HUDEP-2 (cell line): ENCODE results near the gene LTA4H.
"Not testable (repeated sequence)": the region's sequence is repeated elsewhere in the genome, so short reads cannot be mapped to it uniquely, and the experiment has no call there.

ENCODE experiments used
- DNase-seq, 76 experiments: peaks; one replicate each; lab custom pipeline; 2025; ENCODE audit not compliant: unreplicated experiment in 76 of 76; lab: John Stamatoyannopoulos, UW

The LTA4H gene

DNA sequence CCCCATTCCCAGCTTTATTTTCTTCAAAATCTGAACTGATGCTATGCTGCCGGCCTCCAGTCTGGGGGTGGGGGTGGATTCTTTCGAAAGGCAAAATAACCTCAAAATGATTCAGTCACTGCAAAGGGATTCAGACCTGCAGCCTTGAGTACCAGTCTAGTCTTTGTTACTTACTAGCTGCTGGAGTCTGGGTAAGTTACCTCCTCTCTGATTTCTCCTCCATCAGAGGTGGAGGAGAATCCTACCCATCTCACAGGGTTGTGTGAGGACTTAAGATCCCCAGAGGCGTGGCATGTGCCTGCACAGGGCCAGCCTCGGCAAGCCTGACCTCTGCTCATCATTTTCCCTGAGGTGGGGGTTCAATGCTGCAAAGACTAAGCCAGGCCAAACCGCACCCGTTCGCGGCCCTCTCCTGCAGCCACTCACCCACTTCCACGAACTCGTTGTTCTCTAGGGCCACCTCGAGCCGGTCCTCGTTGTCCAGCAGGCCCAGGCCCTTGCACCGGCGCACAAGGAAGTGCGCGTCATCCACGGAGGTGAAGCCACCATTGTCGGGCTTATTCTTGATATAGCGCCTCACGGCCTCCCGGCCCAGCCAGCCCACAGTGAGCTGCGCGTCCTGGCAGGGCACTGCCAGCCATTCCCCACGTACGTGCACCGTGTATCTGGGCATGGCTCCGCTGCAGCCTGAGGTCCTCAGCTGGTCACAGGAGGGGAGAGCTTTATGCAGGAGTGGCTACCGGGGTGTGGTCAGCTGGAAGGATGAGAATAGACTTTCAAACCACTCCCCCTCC, 40.0 kb downstream of the LTA4H start:
- DNase-seq, result no peak

DNA sequence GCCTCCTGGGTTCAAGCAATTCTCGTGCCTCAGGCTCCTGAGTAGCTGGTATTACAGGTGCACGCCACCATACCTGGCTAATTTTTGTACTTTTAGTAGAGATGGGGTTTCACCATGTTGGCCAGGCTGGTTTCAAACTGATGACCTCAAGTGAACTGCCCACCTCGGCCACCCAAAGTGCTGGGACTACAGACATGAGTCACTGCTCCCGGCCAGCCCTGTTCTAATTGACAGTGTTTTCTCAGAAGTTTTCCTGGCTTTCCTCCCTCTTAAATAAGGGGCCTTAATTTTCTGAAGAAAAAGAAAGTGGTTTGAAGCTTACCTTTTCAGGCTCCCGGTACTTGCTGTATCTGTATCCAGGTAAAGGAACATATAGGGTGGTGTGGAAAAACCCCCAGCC, 40.9 kb downstream of the LTA4H start:
- DNase-seq, result no peak

DNA sequence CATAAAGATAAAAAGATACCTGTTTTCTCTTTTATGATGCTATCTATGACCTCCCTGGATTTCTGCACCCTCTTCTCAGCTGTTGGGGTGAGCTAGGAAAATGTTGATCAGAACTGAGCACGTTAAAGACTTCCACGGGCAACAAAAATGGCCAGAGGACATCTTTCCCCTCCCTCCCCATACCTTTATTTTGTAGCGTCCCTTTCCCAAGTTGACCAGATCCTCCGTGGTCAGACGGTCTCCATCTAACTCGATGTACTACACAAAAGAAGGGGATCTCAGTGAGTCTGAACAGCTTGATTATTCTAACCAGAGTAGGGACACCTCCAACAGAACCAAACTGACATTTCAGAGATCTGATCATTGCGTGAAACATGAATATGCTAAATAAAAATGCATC, 41.5 kb downstream of the LTA4H start:
- no peak for DNase-seq

DNA sequence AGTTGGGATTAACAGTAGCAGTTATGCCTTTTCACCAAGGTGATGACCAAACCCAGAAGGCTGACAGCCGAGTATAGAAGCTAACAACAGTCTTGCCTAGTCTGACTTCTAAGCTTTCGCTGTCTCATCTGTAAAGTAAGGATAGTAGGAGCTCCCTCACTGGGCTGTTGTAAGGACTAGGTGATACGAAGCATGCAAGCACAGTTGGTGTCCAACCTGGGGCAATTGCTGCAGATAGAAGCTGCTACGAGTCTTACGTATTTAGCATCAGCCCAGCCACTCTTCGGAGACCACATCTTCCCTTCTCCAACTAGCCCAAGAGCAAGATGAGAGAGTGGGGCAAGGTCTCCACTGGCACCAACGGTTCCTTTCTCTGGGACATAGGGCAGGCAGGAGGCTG, 45.3 kb downstream of the LTA4H start:
- no peak for DNase-seq

DNA sequence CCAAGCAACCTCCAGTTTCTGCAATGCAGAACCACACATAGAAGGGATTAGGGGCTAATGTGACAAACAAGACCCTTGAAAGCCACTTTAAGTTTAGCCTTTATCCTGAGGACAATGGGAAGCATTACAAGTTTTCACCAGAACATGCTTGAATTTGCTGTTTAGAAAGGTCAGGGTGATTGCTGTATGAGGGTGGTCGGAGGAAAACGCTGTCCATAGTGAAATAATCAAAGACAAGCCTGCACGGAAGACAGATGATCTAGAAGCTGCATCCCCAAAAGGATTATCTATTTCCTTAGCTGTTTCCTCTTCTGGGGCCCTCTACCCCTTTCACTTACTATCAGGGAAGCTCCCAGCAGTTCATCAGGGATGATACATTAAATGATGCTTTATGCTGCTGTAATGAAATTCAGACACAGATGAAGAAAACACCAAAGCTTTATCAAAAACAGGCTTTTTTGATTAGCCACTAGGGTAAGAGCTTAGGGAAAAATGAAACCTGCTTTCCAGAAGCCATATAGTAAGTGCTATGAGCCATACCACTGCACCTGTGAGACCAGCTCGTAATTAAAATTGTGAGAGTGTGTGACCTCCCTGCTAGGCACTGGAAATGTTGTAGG, 45.8 kb downstream of the LTA4H start:
- no peak for DNase-seq

DNA sequence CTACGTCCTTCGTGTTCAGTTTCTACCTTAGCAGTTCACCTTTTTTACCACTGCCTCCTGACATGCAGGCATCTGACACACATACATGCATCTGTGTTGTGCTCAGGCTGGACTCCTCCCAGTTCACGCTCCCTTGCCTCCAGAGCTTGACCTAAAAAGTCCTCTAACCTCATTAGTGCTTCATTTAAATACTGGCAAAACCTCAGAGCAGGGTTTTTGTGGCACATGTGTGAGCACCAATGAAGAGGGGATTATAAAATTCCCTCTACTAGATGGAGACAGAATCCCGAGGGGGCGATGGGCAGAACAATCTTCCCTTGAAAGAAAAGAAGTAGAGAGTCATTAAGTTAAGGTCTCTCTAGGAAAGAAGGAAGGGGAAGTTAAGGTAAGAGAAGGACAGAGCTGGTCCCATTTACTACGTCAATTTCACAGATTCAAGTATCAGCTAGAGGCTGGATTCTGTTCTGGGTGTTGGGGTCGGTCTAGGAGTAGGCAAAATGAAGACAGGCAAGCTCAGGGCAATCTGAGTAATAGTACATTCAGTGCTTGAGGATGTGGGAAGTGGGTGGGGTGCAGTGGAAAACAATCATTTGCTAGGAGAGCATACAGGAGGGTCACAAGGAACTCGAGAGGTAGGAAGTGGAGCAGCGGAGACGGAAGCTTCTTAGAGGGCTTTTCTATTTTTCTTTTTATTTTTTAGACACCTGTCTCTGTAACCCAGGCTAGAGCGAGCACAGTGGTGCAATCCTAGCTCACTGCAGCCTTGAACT, 46.7 kb downstream of the LTA4H start:
- no peak for DNase-seq

DNA sequence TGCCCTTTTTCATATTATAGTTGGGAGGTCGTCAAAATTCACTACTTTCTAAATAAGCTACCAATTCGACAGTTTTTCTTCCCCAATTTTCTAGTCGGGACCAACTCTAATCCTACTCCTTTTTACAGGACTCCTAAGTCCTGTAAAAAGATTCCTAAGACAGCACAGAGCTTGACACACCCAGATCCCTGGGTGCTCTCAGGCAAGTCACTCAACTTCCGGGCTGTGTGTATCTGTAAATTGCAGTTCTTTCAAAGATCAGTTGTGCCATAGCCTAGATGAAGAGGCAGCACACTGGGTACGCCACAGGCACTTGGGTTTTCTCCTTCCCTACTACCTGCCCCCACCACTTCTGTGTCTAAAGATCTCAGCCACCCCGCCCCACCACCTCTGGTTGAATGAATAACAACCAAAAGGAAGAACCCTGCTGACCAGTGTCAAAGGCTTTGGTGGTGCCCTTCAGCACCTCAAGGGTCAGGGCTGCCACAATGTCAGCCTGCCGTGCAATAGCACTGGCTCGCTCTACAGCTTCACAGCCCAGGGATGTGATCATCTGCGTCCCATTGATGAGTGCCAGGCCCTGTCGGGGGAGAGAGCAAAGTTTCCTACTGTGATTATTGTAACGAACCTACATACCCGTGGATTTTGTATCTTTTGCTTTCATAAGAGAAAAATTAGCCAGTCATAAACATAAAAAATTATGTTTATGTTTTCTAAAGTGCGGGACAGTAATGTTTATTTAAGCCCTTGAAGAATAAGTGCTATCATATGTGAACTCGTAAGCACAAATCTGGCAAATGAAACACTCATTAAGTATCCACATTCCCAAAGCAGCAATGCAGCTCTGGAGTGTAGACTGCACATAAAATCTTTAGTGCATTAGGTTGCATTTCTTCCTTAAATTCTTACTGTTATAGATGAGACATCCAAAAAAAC, 48.5 kb downstream of the LTA4H start:
- DNase-seq, result no peak

DNA sequence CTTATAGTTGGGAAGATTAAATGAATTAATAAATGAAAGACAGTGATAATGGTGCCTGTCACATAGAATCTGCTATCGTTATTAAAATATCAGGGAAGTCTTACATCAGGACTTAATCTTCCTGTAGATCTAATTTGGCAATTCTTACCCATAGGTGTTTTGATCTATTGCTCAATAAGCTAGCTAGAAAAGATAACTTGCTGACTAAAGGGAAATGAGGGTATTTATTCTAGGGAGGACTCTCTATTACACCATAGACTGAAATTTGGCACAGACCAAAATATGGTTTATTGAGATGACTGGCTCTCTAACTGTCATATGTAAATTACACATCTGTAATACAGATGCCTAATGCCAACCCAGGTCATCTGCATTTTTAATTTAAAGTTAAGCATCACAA, 50.7 kb downstream of the LTA4H start:
- DNase-seq, result no peak

DNA sequence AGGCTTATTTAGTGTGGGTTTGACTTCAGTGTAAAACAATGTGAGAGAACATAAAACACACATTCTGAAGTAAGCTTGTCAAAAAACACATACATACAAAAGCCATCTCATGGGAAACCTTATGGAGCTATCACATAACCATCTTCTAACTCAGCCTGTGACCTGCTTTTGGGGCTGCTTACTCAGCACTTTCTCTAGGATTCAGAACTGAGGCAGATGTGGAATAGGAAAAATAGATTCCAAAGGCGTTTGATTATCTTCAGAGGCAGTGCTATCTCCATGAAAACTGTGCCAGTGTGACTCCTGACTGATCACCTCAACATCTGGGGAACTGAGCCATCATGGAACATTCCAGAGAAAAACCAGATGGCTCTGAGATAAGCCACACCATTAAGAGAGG, 52.8 kb downstream of the LTA4H start:
- no peak for DNase-seq

DNA sequence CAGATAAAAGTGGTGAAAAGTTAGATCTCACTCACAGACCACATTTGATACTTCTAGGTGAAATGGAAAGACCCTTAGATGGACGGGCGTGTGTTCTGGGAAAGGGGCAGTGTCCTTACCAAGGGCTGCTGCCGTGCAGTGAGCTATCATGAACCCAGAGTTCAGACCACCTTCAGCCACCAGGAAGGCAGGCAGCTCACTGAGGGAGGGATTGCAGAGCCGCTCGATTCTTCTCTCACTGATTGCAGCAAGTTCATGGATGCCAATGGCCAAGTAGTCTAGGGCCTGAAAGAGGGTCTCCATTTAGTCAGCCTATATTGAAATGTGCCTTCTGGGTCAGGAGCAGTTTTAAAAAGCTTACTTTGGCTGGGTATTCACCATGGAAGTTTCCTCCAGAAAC, 55.0 kb downstream of the LTA4H start:
- DNase-seq, result no peak

DNA sequence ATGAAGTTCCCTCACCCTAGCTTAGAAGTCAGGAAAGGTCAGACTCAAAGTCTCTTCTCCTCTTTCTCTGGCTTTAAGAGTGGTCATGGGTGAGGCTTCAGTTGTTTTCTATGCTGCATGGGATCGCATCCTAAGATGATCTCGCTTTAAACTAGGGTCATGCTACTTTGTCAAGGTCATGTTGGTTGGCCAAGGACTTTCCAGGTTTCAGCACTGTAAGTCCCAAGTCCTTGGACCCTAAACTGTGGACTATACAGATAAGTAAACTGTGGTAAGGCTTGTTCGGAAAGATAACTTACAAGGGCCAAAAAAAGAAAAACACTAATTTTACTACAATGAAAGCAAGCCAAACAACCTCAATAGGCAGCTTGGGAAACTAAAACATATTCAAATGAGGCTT, 56.6 kb downstream of the LTA4H start:
- DNase-seq, result no peak

DNA sequence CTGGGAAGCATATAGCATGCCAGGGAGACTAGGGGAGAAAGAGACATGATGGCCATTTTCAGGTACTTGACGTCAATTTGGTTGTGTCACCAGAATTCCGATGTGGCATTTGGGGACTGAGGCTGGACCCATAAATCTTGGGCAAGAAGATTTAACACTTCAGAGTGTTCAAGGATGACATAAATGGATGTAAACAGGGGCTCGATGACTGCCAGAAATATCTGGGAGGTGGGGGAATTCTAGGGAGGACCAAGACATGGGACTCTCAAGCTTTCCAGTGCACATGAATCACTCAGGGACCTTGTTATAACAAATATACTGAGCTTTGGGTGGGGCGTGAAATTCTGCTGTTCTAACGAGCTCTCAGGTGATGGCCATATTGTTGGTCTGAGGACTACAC, 57.0 kb downstream of the LTA4H start:
- no peak for DNase-seq

DNA sequence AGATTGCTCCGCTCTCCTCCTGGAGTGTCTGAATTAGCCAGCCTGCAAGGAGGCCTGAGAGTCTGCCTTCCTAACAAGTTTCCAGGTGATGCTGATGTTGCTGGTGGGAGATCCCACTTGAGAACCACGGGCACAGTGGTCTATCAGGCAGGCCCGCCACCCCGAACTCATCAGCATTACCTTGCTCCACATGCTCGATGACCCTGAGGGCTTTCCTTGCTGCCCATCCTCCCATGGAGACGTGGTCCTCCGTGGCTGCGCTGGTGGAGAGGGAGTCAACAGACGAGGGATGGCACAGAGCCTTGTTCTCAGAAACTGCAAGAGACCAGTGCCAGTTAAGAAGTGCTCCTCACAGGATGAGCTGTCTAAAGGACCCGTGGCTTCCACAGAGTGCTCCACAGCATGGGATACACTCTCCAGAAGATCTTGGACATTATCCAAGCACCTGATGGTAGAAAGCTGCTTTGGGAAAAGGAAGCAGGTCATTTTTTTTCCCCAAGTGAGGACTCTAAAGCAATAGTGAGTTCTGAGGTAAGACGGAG, 57.6 kb downstream of the LTA4H start:
- DNase-seq, result no peak

DNA sequence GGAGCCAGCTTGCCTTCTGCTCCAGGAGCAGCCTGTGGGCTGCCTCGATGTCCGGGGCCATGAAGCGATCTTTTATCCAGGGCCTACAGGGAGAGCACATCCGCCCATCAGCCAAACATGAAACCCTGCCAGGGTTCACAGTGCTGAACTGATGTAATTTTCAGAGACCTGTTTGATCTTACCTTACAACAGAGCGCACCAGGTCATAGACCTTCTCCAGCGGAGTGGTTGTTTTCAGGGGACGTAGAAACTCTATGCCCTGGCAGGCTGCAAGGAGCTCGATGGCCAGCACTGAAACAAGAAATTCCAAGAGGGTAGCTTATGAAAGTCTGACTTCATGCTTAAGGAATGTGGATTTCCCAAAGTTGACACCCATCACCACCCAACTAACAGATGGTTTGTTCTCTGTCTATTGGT, 59.0 kb downstream of the LTA4H start:
- DNase-seq, result no peak

DNA sequence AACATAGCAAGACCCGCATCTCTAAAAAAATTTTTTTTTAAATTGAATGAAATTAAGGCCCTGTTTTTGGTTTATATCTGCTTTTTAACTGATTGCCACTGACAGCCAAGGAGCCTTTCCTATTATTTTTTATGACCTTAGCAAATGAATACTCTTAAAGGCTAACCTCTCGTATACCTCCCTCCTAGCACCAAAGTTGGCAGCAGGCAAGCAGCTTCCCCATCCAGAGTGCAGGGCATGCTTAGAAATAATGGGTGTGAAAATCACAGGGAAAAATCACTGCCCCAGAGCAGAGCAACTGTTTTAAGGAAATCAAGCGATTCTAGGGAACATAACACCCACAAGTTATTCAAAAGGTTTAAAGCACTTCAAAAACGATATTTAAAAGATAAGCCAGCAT, 59.9 kb downstream of the LTA4H start:
- DNase-seq, result no peak

DNA sequence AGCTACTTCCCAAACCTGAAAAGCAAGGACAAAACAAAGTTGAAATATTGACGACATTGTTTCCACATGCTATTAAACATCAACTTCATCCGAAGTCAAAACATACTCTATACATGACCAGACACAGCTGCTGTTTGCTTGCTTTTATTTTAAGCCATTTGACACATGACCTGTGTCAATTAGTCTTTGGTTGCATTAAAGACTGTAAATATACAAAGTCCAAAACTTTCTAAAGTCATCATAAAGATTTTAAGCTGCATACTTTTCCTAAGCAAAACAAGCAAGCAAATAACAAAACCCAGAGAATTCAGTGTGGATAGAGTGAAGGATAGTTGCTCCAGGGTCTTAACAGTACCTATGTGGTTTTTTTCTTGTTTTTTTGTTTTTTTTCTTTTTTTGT, 61.0 kb downstream of the LTA4H start:
- DNase-seq, result no peak

DNA sequence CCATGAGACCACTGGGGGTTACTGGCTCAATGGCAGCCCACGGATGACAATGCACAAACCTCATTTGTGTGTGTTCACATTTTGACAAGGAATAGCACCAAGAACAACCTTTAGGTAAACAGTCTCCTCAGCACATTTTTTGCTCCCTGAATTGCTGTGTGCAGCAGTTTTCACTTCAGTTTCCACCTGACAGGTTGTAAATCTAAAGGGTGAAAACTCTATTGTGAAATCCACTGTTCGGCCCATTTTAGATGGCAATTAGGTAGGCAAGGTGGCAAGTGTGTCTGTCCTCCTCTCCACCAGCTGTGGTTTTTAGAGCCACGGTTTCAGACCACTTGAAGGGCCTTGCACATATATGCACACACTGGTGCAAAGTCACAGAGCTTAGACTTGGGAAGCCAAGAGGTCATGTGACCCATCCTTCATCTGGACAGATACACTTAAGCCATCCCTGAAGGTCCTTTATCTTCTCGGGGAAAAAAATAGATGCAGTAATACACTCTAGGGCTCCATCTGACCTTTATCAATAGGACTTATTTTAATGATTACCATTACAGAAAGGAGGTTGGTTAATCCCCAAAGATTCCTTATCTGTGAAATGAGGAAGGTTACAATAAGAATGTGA, 62.4 kb downstream of the LTA4H start:
- no peak for DNase-seq

DNA sequence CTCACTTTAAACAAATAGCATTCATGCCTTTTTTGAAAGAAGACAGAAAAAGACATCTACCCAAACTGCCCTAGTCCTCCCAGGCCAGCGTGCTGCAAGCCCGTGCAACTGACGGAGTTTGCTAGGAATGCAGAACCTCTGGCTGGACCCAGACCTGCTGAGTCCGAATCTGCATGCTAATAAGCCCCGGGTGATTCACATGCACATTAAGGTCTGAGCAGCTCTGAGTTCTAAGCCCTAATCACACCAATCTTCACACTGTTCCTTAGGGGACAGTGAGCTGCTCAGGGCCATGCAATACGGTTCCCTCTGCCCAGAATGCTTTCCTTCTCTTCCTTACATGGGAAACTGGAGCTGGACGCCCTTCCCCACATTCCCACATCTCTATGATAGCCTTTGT, 64.5 kb downstream of the LTA4H start:
- DNase-seq, result no peak

DNA sequence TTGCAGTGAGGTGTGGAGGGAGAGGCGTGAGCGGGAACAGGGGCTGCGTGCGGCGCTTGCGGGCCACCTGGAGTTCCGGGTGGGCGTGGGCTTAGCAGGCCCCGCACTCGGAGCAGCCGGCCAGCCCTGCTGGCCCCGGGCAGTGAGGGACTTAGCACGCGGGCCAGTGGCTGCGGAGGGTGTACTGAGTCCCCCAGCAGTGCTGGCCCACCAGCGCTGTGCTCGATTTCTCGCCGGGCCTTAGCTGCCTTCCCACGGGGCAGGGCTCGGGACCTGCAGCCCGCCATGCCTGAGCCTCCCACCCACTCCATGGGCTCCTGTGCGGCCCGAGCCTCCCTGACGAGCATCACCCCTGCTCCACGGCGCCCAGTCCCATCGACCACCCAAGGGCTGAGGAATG, 66.3 kb downstream of the LTA4H start:
- not testable (repeated sequence) for DNase-seq

DNA sequence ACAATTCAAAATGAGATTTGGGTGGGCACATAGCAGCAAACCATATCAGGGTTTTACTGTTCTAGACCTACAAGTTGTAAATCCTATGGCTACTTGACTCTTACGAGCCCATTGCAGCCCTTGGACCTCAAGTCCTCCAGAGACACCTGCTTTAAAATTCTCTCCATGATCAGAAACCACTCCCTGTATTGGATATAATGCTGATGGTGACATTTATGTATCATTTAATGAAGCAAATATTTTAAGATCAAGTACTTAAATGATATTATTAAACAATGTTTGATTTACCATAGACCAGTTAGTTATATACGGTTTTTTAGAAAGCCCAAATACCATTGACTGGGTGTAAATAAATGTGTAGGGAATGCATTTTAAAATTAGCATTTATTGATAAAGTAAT, 68.1 kb downstream of the LTA4H start:
- no peak for DNase-seq
